HepG2 (cell line): Measurements from ENCODE around the gene RRP36. TPM values are rescaled to one million over a fixed set of nuclear protein-coding genes. Genes with fewer than 3 reads are reported as not detected.

Source experiments
- CBFB ChIP-seq: sonication (generic); formaldehyde crosslinking; IDR thresholded peaks from 2 replicates; pipeline ENCODE4 v1.4.0; 2020; ENCODE audit warnings: missing genetic modification reagents
- LCORL ChIP-seq, 2 experiments: fragments of 450-650 bp in 1 of 2; sonication (generic) in 1 of 2; formaldehyde crosslinking in 1 of 2; IDR thresholded peaks; 2 replicates each; pipeline versions ENCODE4 v1.5.0 to v1.6.1; 2017 to 2020; ENCODE audit warnings: antibody characterized with exemption in 1 of 2, missing genetic modification reagents in 1 of 2
- MAF1 ChIP-seq: sonication (generic); formaldehyde crosslinking; IDR thresholded peaks from 2 replicates; pipeline ENCODE4 v1.5.0; 2020; ENCODE audit warnings: missing genetic modification reagents, borderline replicate concordance
- MIER2 ChIP-seq: IDR thresholded peaks from 2 replicates; pipeline ENCODE4 v1.6.1; 2016; ENCODE audit warnings: missing biosample characterization, missing genetic modification reagents
- NR2C2 ChIP-seq: sonication (generic); formaldehyde crosslinking; IDR thresholded peaks from 2 replicates; pipeline ENCODE4 v1.4.0; 2020; ENCODE audit warnings: missing genetic modification reagents, mild to moderate bottlenecking, moderate library complexity, borderline replicate concordance
- REPIN1 ChIP-seq: sonication (generic); formaldehyde crosslinking; IDR thresholded peaks from 2 replicates; pipeline ENCODE4 v1.8.0; 2022; ENCODE audit warnings: missing genetic modification reagents, low read depth, mild to moderate bottlenecking, borderline replicate concordance
- SALL1 ChIP-seq: sonication (generic); formaldehyde crosslinking; IDR thresholded peaks from 2 replicates; pipeline ENCODE4 v1.8.0; 2022; ENCODE audit warnings: mild to moderate bottlenecking, missing genetic modification reagents
- SMYD3 ChIP-seq: sonication (generic); formaldehyde crosslinking; IDR thresholded peaks from 2 replicates; pipeline ENCODE4 v1.8.1; 2023; ENCODE audit warnings: mild to moderate bottlenecking, missing genetic modification reagents
- TCF12 ChIP-seq, 2 experiments: fragments of 450-650 bp in 1 of 2; sonication (generic) in 1 of 2; formaldehyde crosslinking in 1 of 2; IDR thresholded peaks; 2 replicates each; pipeline versions ENCODE4 v1.6.1 to v1.8.0; 2017 to 2022; ENCODE audit warnings: antibody characterized with exemption in 1 of 2, mild to moderate bottlenecking in 1 of 2, missing genetic modification reagents in 1 of 2, moderate library complexity in 1 of 2
- ZBTB42 ChIP-seq: sonication (generic); formaldehyde crosslinking; IDR thresholded peaks from 2 replicates; pipeline ENCODE4 v1.5.0; 2020; ENCODE audit warnings: mild to moderate bottlenecking, missing genetic modification reagents
- ZMYM3 ChIP-seq: sonication (generic); formaldehyde crosslinking; IDR thresholded peaks from 2 replicates; pipeline ENCODE4 v1.5.1; 2020; ENCODE audit warnings: mild to moderate bottlenecking, missing genetic modification reagents
- ZNF496 ChIP-seq: sonication (generic); formaldehyde crosslinking; IDR thresholded peaks from 2 replicates; pipeline ENCODE4 v1.8.1; 2023; ENCODE audit warnings: mild to moderate bottlenecking, moderate library complexity, missing genetic modification reagents; ENCODE audit not compliant: insufficient replicate concordance
- ZNF562 ChIP-seq: sonication (generic); formaldehyde crosslinking; IDR thresholded peaks from 2 replicates; pipeline ENCODE4 v1.8.0; 2022; ENCODE audit warnings: missing genetic modification reagents, borderline replicate concordance
- ZNF891 ChIP-seq: sonication (generic); formaldehyde crosslinking; IDR thresholded peaks from 2 replicates; pipeline ENCODE4 v1.5.0; 2020; ENCODE audit warnings: mild to moderate bottlenecking, missing genetic modification reagents
- polyA plus RNA-seq, 8 experiments: library from polyadenylated mRNA; depleted of rRNA in 3 of 8; stranded (reverse) in 7 of 8; unstranded in 1 of 8; fragments of >200 nt; fragmentation: Illumina TruSeq in 4 of 8; extraction: Trizol in 4 of 8; gene quantifications; 2 replicates each; pipeline versions ENCODE4 v1.2.1 to v1.2.3, GENCODE V29; 2011 to 2016; ENCODE audit warnings: low read depth in 4 of 8, missing spikeins in 1 of 8, mixed read lengths in 1 of 8; ENCODE audit not compliant: insufficient read depth in 1 of 8
- total RNA-seq, 5 experiments: library from RNA; depleted of rRNA; stranded (reverse); fragments of >200 nt; fragmentation: Illumina TruSeq; extraction: Trizol; gene quantifications; 2 replicates each; pipeline ENCODE4 v1.2.3, GENCODE V29; 2016; ENCODE audit warnings: low read depth in 1 of 5
- TF ChIP-seq, protein P1 (sequence below): sonication (generic); formaldehyde crosslinking; IDR thresholded peaks from 2 replicates; pipeline ENCODE4 v1.5.1; 2020; ENCODE audit warnings: missing genetic modification reagents, mild to moderate bottlenecking, borderline replicate concordance
- TF ChIP-seq, protein P2 (sequence below): sonication (generic); formaldehyde crosslinking; IDR thresholded peaks from 2 replicates; pipeline ENCODE4 v1.5.0; 2020; ENCODE audit warnings: missing genetic modification reagents, mild to moderate bottlenecking, borderline replicate concordance
- TF ChIP-seq, protein P3 (sequence below): IDR thresholded peaks from 2 replicates; pipeline ENCODE4 v1.6.1; 2016; ENCODE audit warnings: low read depth, missing genetic modification reagents, missing compliant biosample characterization
- TF ChIP-seq, protein P4 (sequence below): sonication (generic); formaldehyde crosslinking; conservative IDR thresholded peaks from 2 replicates; pipeline ENCODE4 v1.4.0; 2020; ENCODE audit warnings: missing genetic modification reagents

RRP36 gene
- total and polyA plus RNA-seq, 2 of the 13 experiments (the other 11 are each of a cell fraction or from before 2014, with no cell fraction given), result 29.5 to 144 TPM

DNA sequence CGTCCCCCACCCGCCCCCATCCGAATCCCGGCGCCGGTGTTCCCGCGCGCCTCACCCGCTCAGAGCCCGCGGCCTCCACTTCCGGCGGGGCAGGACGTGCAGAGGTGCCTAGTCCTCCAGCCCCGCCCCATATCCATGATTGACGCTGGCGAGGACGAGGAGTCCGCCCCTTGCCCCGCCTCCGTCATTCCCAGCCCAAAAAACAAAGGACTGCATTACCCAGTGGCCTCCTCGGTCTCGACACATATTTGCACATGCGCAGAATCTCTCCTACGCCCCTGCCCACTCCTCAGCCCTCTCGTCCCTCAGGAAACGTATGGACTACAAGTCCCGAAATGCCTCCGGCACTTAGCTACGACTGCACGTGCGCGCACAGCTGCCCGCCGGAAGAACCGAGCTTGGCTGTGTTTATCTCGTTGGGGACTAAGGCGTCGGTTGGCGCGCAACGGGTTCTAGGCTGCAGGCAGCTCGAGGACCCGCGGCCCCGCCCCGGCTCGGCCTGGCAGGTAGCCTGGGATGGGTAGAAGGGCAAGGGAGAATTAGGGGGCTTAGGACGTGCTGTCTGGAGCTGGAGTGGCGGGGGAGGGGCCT is 7.5 kb upstream of the RRP36 start, which contains the start of the genes KLHDC3 and MEA1 (continued):
- TF ChIP-seq, protein P1, sequence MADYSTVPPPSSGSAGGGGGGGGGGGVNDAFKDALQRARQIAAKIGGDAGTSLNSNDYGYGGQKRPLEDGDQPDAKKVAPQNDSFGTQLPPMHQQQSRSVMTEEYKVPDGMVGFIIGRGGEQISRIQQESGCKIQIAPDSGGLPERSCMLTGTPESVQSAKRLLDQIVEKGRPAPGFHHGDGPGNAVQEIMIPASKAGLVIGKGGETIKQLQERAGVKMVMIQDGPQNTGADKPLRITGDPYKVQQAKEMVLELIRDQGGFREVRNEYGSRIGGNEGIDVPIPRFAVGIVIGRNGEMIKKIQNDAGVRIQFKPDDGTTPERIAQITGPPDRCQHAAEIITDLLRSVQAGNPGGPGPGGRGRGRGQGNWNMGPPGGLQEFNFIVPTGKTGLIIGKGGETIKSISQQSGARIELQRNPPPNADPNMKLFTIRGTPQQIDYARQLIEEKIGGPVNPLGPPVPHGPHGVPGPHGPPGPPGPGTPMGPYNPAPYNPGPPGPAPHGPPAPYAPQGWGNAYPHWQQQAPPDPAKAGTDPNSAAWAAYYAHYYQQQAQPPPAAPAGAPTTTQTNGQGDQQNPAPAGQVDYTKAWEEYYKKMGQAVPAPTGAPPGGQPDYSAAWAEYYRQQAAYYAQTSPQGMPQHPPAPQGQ (CRISPR knock-in tag), result no peak
- no peak for TF ChIP-seq ZNF562 (CRISPR knock-in tag)
- peak; percentile 83; the same call in 1 of the 2 replicates for TF ChIP-seq NR2C2 (CRISPR knock-in tag)
- no peak for TF ChIP-seq MAF1 (CRISPR knock-in tag)
- TF ChIP-seq CBFB (CRISPR knock-in tag), result peak; percentile 87
- no peak for TF ChIP-seq MIER2
- no peak for TF ChIP-seq TCF12 (IDR thresholded peaks at IDR 0.05)
- no peak for TF ChIP-seq TCF12 (CRISPR knock-in tag; IDR thresholded peaks at IDR 0.05)
- TF ChIP-seq, protein P2, sequence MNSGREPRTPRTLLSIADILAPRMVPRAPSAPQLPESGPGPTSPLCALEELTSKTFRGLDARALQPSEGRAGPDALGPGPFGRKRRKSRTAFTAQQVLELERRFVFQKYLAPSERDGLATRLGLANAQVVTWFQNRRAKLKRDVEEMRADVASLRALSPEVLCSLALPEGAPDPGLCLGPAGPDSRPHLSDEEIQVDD (CRISPR knock-in tag), result no peak
- peak; percentile 82 for TF ChIP-seq SALL1 (CRISPR knock-in tag)
- TF ChIP-seq REPIN1 (CRISPR knock-in tag), result peak; percentile 76
- no peak for TF ChIP-seq ZMYM3 (CRISPR knock-in tag)
- TF ChIP-seq, protein P3, sequence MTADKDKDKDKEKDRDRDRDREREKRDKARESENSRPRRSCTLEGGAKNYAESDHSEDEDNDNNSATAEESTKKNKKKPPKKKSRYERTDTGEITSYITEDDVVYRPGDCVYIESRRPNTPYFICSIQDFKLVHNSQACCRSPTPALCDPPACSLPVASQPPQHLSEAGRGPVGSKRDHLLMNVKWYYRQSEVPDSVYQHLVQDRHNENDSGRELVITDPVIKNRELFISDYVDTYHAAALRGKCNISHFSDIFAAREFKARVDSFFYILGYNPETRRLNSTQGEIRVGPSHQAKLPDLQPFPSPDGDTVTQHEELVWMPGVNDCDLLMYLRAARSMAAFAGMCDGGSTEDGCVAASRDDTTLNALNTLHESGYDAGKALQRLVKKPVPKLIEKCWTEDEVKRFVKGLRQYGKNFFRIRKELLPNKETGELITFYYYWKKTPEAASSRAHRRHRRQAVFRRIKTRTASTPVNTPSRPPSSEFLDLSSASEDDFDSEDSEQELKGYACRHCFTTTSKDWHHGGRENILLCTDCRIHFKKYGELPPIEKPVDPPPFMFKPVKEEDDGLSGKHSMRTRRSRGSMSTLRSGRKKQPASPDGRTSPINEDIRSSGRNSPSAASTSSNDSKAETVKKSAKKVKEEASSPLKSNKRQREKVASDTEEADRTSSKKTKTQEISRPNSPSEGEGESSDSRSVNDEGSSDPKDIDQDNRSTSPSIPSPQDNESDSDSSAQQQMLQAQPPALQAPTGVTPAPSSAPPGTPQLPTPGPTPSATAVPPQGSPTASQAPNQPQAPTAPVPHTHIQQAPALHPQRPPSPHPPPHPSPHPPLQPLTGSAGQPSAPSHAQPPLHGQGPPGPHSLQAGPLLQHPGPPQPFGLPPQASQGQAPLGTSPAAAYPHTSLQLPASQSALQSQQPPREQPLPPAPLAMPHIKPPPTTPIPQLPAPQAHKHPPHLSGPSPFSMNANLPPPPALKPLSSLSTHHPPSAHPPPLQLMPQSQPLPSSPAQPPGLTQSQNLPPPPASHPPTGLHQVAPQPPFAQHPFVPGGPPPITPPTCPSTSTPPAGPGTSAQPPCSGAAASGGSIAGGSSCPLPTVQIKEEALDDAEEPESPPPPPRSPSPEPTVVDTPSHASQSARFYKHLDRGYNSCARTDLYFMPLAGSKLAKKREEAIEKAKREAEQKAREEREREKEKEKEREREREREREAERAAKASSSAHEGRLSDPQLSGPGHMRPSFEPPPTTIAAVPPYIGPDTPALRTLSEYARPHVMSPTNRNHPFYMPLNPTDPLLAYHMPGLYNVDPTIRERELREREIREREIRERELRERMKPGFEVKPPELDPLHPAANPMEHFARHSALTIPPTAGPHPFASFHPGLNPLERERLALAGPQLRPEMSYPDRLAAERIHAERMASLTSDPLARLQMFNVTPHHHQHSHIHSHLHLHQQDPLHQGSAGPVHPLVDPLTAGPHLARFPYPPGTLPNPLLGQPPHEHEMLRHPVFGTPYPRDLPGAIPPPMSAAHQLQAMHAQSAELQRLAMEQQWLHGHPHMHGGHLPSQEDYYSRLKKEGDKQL (CRISPR knock-in tag), result no peak
- TF ChIP-seq ZNF496, result no peak
- no peak for TF ChIP-seq ZBTB42 (CRISPR knock-in tag)
- peak; percentile 68; the same call in 1 of the 2 replicates for TF ChIP-seq LCORL (IDR thresholded peaks at IDR 0.05)
- TF ChIP-seq LCORL (CRISPR knock-in tag; IDR thresholded peaks at IDR 0.05), result peak; percentile 73; the same call in 1 of the 2 replicates
- TF ChIP-seq, protein P4, sequence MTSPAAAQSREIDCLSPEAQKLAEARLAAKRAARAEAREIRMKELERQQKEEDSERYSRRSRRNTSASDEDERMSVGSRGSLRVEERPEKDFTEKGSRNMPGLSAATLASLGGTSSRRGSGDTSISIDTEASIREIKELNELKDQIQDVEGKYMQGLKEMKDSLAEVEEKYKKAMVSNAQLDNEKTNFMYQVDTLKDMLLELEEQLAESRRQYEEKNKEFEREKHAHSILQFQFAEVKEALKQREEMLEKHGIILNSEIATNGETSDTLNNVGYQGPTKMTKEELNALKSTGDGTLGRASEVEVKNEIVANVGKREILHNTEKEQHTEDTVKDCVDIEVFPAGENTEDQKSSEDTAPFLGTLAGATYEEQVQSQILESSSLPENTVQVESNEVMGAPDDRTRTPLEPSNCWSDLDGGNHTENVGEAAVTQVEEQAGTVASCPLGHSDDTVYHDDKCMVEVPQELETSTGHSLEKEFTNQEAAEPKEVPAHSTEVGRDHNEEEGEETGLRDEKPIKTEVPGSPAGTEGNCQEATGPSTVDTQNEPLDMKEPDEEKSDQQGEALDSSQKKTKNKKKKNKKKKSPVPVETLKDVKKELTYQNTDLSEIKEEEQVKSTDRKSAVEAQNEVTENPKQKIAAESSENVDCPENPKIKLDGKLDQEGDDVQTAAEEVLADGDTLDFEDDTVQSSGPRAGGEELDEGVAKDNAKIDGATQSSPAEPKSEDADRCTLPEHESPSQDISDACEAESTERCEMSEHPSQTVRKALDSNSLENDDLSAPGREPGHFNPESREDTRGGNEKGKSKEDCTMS (CRISPR knock-in tag), result no peak
- no peak; the same call in 1 of the 2 replicates for TF ChIP-seq SMYD3 (CRISPR knock-in tag)
- no peak; the same call in 1 of the 2 replicates for TF ChIP-seq ZNF891
